Medulla oblongata (tissue), 1 donor: ENCODE data around the gene FAM111A.

Experiments used
- DNase-seq: peaks from one replicate; pipeline ENCODE4 v3.0.0-alpha.2; 2015; ENCODE audit errors: extremely low spot score

Gene FAM111A

DNA sequence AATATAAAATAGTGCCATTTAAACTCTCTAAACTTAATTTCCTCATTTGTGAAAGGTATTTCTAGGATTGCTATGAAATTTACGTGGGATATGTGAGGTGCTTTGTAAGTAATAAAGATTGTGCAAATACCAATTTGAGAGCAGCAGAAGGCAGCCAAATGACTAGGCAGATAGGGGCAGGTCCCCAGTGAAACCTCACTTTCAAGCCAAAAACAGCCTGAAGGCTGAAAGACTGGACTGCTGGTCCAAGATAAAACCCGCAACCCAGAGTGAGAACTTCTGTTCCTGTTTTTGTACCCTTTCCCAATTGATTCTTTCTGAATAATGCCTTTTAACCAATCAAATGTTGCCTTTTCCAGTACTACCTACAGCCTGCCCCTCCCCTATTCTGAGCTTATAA lies 36.5 kb downstream of the FAM111A start:
- DNase-seq: no peak

- DNase-seq: peak; percentile 77
These were observed 37.6 kb downstream of the FAM111A start for GRCh38 chr11:59180168-59180776.

DNA sequence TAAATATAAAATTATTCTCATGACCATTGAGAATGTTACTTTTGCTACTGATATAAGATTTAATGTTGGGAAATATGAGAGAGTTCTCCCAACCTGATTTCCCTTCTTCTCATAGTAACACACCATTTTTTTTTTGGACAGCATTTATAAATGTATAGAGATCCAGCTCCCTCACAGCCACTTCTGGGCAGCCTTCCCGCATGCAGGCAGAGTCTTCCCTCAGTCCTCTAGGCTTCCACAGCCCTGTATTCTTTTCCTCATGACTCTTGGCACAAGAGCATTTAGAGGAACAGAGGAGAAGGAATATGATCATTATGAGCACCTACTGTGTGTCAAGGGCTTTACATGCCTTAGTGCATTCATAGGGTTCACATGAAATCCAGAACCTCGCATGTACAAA lies 38.3 kb downstream of the FAM111A start:
- no peak for DNase-seq

- DNase-seq: no peak
These were observed 39.2 kb downstream of the FAM111A start for GRCh38 chr11:59181746-59182456.

DNA sequence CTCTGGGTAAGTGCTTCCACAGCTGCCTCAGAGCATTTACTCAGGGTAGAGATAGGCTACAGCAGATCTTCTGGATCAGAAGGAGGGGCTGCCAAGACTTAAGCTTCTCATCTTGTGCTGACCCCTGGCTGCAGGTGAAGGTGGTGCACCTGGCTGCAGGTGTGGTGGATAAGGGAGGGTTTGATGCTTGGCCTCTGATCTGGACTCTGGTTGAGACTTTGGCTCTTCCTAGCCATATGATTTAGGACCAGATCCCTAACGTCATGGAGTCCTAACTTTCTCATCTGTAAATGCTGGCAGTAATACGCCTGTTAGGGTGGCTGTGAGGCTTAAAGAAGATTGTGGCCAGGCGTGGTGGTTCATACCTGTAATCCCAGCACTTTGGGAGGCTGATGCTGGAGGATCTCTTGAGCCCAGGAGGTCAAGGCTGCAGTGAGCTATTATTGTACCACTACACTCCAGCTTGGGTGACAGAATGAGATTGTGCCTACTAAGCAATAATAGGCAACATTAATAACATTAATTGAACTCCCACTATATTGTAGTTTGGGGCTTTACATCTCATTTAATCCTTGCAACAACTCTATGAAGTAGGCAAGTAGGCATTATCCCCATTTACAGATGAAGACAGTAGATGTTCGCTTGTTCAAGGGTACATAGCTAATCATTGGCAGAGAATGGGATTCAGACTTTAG lies 39.9 kb downstream of the FAM111A start:
- DNase-seq: no peak

DNA sequence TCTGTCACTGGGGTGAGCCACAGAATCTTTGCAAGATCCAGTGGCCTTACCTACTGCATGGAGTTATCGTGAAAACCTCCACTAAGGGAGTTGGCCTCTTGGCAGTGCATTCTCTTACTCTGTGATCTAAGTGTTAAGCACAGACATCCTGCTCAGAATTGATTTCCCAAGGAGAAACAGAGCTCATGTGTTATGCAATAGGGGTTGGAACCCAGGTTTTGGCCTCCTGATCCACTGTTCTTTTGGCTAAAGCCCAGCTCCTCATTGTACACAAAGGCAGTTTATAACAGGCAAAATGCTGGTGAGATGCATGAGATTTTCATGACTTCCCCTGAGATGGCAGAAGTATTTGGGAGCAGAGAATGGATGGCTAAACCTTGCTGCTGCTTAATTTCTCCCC lies 41.1 kb downstream of the FAM111A start:
- no peak for DNase-seq

- DNase-seq: no peak
These were observed 42.2 kb downstream of the FAM111A start for GRCh38 chr11:59184691-59185339.

DNA sequence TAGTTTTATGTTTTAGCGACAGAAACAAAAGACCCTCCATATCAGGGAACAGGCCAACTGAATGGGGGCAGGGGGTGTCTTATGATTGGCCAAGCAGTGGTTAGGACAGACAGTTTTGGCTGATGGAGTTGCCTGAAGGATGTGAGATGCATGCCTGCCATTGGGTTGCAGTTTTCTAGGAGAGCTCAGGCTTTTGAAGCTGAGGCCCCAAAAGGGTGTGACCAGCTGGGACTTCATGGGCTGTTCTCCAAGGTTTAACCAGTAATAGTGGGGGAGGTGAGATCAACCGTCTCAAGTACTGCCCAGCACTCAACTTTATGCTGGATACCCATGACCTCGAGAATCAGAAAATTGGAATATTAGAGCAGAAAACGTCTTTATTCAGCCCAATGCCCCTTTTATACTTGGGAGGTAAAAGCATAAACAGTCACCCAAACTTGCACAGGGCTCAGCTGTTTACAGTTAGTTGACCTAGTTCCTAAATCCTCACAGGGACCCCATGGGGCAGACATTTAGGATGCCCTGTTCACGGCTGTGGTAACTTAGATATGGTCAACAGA lies 42.8 kb downstream of the FAM111A start:
- DNase-seq: no peak

DNA sequence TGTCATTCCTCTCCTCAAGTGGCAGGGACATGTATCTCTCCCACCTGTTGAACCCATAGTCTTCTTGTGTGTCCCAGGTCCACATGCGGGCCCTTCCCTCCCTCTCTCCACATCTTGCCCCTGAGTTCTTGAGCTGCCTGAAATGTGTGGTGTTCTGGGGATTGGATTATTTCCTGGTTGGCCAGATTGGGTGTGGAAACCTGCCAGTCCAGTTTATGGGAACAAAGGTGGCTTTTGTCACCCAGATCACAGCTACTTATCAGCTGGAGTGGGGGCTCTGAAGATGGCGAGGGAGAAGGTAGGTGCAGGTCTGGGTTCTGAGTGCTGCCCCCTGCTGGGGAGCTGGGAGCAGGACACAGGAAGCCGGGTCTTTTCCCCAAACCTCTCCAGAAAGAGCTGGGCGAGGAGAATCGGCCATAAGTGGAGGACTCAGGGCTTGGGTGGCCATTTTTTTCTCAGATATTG lies 43.5 kb downstream of the FAM111A start:
- peak; percentile 57 for DNase-seq

DNA sequence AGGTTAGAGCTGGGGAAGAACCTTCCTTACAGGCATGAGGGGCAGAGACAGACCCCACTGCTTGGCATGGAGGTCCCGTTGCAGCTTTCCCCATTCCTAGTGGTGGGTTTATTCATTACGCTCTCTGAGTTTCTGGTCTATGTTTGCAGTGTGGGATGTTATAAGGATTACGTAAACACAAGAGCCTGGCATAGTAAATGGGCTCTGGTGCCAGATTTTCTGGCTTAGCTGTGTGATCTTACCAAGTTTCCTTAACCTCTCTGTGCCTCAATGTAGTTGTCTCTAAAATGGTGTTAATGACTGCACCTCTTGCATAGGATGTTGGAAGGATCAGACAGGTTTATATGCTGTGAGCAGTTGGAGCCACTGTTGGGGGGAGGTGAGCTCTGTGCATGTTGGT lies 44.4 kb downstream of the FAM111A start:
- no peak for DNase-seq

- no peak for DNase-seq
These were observed 44.9 kb downstream of the FAM111A start for GRCh38 chr11:59187587-59187986.

DNA sequence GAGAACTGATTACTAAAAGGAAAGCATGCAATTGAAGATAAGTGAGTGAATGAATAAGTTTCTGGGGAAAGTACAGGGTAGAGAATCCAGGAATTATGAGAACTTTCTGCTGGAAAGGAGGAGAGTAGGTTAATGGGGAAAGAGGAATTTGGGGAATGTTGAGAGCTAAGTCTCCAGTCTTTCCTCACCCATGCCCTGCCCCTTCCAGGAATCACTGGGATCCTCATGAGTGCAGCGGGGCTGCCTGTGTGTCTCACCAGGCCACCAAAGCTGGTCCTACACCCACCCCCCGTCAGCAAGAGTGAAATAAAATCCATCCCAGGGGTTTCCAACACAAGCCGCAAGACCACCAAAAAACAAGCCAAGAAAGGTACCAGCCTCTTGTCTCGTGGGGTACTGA lies 46.3 kb downstream of the FAM111A start:
- no peak for DNase-seq

GRCh38 chr11:59189986-59190385 lies 47.3 kb downstream of the FAM111A start:
- DNase-seq: no peak

- no peak for DNase-seq
These were observed 48.4 kb downstream of the FAM111A start for GRCh38 chr11:59191095-59191494.

DNA sequence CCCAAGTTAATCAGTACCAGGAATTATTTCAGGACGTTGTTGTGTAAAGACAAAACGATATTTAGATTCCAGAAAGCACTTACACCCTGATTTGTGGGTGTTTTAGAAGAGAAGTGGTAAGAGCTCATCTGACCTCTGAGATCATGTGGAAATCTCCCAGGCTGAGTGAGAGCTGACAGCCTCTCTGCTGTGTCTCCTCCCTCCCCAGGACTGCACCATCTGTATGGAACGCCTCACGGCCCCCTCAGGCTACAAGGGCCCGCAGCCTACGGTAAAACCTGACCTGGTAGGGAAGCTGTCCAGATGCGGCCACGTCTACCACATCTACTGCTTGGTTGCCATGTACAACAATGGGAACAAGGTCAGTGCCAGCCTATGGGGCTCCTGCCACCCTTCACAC lies 49.2 kb downstream of the FAM111A start:
- no peak for DNase-seq

GRCh38 chr11:59192446-59193020 lies 49.9 kb downstream of the FAM111A start:
- no peak for DNase-seq

DNA sequence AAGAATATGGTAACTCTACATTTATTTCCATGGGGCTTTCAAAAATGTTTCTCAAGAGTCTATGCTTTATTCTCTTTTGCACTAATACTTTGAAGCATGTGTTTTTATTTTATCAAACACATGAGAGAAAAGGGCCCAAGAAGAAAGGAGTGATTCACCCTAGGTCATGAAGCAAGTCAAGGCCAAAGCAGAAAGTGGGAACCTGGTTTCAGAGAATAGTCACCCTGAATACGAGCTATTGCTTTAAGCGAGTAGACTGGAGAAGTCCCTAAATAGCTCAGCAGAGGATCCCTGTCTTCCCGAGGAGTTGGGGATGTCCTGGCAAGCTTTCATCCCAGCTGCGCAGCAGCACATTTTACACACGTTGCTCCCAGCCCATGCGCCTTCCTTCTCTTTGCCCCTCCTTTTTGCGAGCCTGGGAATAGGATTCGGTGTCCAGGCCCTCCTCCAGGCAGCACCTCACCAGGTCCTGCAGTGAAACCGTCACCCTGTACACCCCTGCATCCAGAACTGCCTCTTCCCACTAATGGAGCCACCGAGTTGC lies 51.0 kb downstream of the FAM111A start:
- DNase-seq: no peak

- no peak for DNase-seq
These were observed 52.9 kb downstream of the FAM111A start for GRCh38 chr11:59195586-59195985.

GRCh38 chr11:59196777-59197176 lies 54.1 kb downstream of the FAM111A start:
- DNase-seq: no peak

- DNase-seq: peak; percentile 85
These were observed 55.3 kb downstream of the FAM111A start for GRCh38 chr11:59197991-59198390.

- no peak for DNase-seq
These were observed 56.1 kb downstream of the FAM111A start for GRCh38 chr11:59198726-59199125.
